Measurements from ENCODE around the gene GATA5.

Gene GATA5

GRCh38 chr20:62494537-62494936 lies 18.7 kb upstream of the GATA5 start:
- no peak overlapping the region for H3K27ac ChIP-seq (ENCODE audit: low read depth, low read length, poor library complexity, severe bottlenecking)

DNA sequence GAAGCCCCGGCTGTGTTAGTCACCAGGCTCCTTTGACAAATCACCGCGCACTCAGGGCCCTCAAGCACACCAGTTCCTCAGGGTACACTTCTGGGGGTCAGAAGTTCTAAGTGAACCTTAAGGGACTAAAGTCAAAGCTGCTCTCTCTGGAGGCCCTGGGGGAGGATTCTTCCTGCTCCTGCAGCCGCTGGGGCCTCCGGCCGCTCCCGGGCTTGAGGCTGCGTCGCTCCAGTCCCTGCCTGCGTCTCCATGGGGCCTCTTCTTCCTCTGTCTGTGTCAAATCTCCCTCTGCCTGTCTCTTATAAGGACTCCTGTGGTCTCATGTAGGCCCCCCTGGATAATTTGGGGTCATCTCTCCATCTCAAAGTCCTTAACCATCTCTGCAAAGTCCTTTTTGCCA lies 18.1 kb upstream of the GATA5 start:
- Histone ChIP-seq H3K36me3 (ENCODE audit: insufficient read depth, low read length) (no peaks in the 10 kb centered on the region), H4K20me1 (ENCODE audit: insufficient read depth, low read length) (no peaks in the 10 kb centered on the region), H3K27ac (ENCODE audit: low read depth, low read length, poor library complexity, severe bottlenecking) (no peak overlapping the region), H3K79me2 (ENCODE audit: insufficient read depth, low read length) (no peaks in the 10 kb centered on the region), H3K4me1 (ENCODE audit: insufficient read depth, low read length, severe bottlenecking) (no peaks in the 10 kb centered on the region), H3K9ac (ENCODE audit: low read length) (no peak overlapping the region), H3K27me3 (ENCODE audit: insufficient read depth, low read length) (0 out of 2 replicates have a peak, but pooled peaks cover 4% of the 10 kb centered on the region), H2AFZ (ENCODE audit: low read length) (no peak overlapping the region), H3K4me2 (ENCODE audit: low read length) (no peak overlapping the region), H3F3A (ENCODE audit: insufficient read depth, low read length) (no peaks in the 10 kb centered on the region), H3K9me3 (ENCODE audit: low read length) (no peaks in the 10 kb centered on the region), H3K4me3 (ENCODE audit: low read depth, low read length, poor library complexity, severe bottlenecking) (no peak overlapping the region), H3K9me2 (ENCODE audit: low read depth, low read length) (no peaks in the 10 kb centered on the region)
- TF ChIP-seq, protein P1, sequence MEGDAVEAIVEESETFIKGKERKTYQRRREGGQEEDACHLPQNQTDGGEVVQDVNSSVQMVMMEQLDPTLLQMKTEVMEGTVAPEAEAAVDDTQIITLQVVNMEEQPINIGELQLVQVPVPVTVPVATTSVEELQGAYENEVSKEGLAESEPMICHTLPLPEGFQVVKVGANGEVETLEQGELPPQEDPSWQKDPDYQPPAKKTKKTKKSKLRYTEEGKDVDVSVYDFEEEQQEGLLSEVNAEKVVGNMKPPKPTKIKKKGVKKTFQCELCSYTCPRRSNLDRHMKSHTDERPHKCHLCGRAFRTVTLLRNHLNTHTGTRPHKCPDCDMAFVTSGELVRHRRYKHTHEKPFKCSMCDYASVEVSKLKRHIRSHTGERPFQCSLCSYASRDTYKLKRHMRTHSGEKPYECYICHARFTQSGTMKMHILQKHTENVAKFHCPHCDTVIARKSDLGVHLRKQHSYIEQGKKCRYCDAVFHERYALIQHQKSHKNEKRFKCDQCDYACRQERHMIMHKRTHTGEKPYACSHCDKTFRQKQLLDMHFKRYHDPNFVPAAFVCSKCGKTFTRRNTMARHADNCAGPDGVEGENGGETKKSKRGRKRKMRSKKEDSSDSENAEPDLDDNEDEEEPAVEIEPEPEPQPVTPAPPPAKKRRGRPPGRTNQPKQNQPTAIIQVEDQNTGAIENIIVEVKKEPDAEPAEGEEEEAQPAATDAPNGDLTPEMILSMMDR (IDR thresholded peaks at IDR 0.05; ENCODE audit: low read length) = no peak
- no peak for TF ChIP-seq EZH2 (IDR thresholded peaks at IDR 0.05; ENCODE audit: borderline replicate concordance, low read length)

More at GRCh38 chr20:62494537-62494936, 18.7 kb upstream of the GATA5 start:
- no peak overlapping the region for H3K4me3 ChIP-seq (ENCODE audit: low read depth, low read length, poor library complexity, severe bottlenecking)
- no peak overlapping the region for H3K9ac ChIP-seq (ENCODE audit: low read length)
- no peaks in the 10 kb centered on the region for H3K9me3 ChIP-seq (ENCODE audit: low read length)
- H3K36me3 ChIP-seq (ENCODE audit: insufficient read depth, low read length) = no peaks in the 10 kb centered on the region
- H2AFZ ChIP-seq (ENCODE audit: low read length) = no peak overlapping the region
- no peaks in the 10 kb centered on the region for H3K9me2 ChIP-seq (ENCODE audit: low read depth, low read length)
- no peaks in the 10 kb centered on the region for H3K4me1 ChIP-seq (ENCODE audit: insufficient read depth, low read length, severe bottlenecking)
- H3K27me3 ChIP-seq (ENCODE audit: insufficient read depth, low read length) = 0 out of 2 replicates have a peak, but pooled peaks cover 4% of the 10 kb centered on the region
- H3K4me2 ChIP-seq (ENCODE audit: low read length) = no peak overlapping the region
- H3F3A ChIP-seq (ENCODE audit: insufficient read depth, low read length) = no peaks in the 10 kb centered on the region
- H3K79me2 ChIP-seq (ENCODE audit: insufficient read depth, low read length) = no peaks in the 10 kb centered on the region
- TF ChIP-seq, protein P1 (IDR thresholded peaks at IDR 0.05; ENCODE audit: low read length) = no peak
- TF ChIP-seq EZH2 (IDR thresholded peaks at IDR 0.05; ENCODE audit: borderline replicate concordance, low read length) = no peak
- no peaks in the 10 kb centered on the region for H4K20me1 ChIP-seq (ENCODE audit: insufficient read depth, low read length)

- no peak for TF ChIP-seq EZH2 (IDR thresholded peaks at IDR 0.05; ENCODE audit: borderline replicate concordance, low read length)
- TF ChIP-seq, protein P1 (IDR thresholded peaks at IDR 0.05; ENCODE audit: low read length) = no peak
- no peaks in the 10 kb centered on the region for H3K4me1 ChIP-seq (ENCODE audit: insufficient read depth, low read length, severe bottlenecking)
- no peaks in the 10 kb centered on the region for H3K9me2 ChIP-seq (ENCODE audit: low read depth, low read length)
- no peaks in the 10 kb centered on the region for H3K9me3 ChIP-seq (ENCODE audit: low read length)
- H3K27ac ChIP-seq (ENCODE audit: low read depth, low read length, poor library complexity, severe bottlenecking) = no peak overlapping the region
- no peak overlapping the region for H3K9ac ChIP-seq (ENCODE audit: low read length)
- no peak overlapping the region for H3K4me2 ChIP-seq (ENCODE audit: low read length)
- H4K20me1 ChIP-seq (ENCODE audit: insufficient read depth, low read length) = no peaks in the 10 kb centered on the region
- H3F3A ChIP-seq (ENCODE audit: insufficient read depth, low read length) = no peaks in the 10 kb centered on the region
- peaks cover 4% of the 10 kb centered on the region; the same call in 1 of the 2 replicates for H3K27me3 ChIP-seq (ENCODE audit: insufficient read depth, low read length)
- no peaks in the 10 kb centered on the region for H3K79me2 ChIP-seq (ENCODE audit: insufficient read depth, low read length)
- H2AFZ ChIP-seq (ENCODE audit: low read length) = no peak overlapping the region
- no peaks in the 10 kb centered on the region for H3K36me3 ChIP-seq (ENCODE audit: insufficient read depth, low read length)
- no peak overlapping the region for H3K4me3 ChIP-seq (ENCODE audit: low read depth, low read length, poor library complexity, severe bottlenecking)
Measured at GRCh38 chr20:62493253-62493885, 17.6 kb upstream of the GATA5 start.
